H9 (cell line): ENCODE data around the gene RICTOR. TPM values are rescaled to one million over a fixed set of nuclear protein-coding genes. Genes with fewer than 3 reads are reported as not detected.

Experiments used
- DNase-seq: peaks from one replicate; pipeline ENCODE4 v3.0.0-alpha.2; 2017
- H2AFZ ChIP-seq: one replicate; pipeline ENCODE4 v1.6.1; 2013; ENCODE audit warnings: mild to moderate bottlenecking, low read length, control low read depth, moderate library complexity
- H2AK5ac ChIP-seq: 2 replicates; pipeline ENCODE4 v1.6.1; 2013; ENCODE audit warnings: low read length, control low read depth, mixed read lengths; ENCODE audit not compliant: insufficient read length
- H2BK120ac ChIP-seq: one replicate; pipeline ENCODE4 v1.6.1; 2013; ENCODE audit warnings: low read depth, mild to moderate bottlenecking, low read length, control low read depth, inconsistent platforms; ENCODE audit not compliant: poor library complexity, severe bottlenecking
- H2BK12ac ChIP-seq: 2 replicates; pipeline ENCODE4 v1.6.1; 2013; ENCODE audit warnings: low read length, control low read depth, mixed read lengths, low read depth; ENCODE audit not compliant: insufficient read length
- H2BK15ac ChIP-seq: 2 replicates; pipeline ENCODE4 v1.6.1; 2013; ENCODE audit warnings: low read depth, low read length, control low read depth
- H2BK20ac ChIP-seq: one replicate; pipeline ENCODE4 v1.6.1; 2013; ENCODE audit warnings: low read depth, mild to moderate bottlenecking, low read length, control low read depth, inconsistent platforms; ENCODE audit not compliant: poor library complexity, severe bottlenecking
- H2BK5ac ChIP-seq: 2 replicates; pipeline ENCODE4 v1.6.1; 2013; ENCODE audit warnings: low read length, control low read depth, mixed read lengths; ENCODE audit not compliant: insufficient read length
- H3K14ac ChIP-seq: 2 replicates; pipeline ENCODE4 v1.6.1; 2013; ENCODE audit warnings: low read length, control low read depth; ENCODE audit not compliant: insufficient read depth
- H3K18ac ChIP-seq: 2 replicates; pipeline ENCODE4 v1.6.1; 2013; ENCODE audit warnings: low read depth, mild to moderate bottlenecking, mixed read lengths, low read length, control low read depth; ENCODE audit not compliant: insufficient read length
- H3K23ac ChIP-seq: 2 replicates; pipeline ENCODE4 v1.6.1; 2013; ENCODE audit warnings: low read length, control low read depth, mixed read lengths, low read depth; ENCODE audit not compliant: insufficient read length
- H3K23me2 ChIP-seq: 2 replicates; pipeline ENCODE4 v1.6.1; 2013; ENCODE audit warnings: low read depth, mild to moderate bottlenecking, mixed read lengths, low read length, control low read depth; ENCODE audit not compliant: insufficient read length, poor library complexity, severe bottlenecking
- H3K27ac ChIP-seq: 2 replicates; pipeline ENCODE4 v1.5.1; 2013; ENCODE audit warnings: low read length, control low read depth, mixed read lengths, low read depth; ENCODE audit not compliant: insufficient read length
- H3K27me3 ChIP-seq: 2 replicates; pipeline ENCODE4 v1.6.1; 2013; ENCODE audit warnings: low read length, control low read depth, inconsistent platforms; ENCODE audit not compliant: insufficient read depth
- H3K4ac ChIP-seq: 2 replicates; pipeline ENCODE4 v1.6.1; 2013; ENCODE audit warnings: low read depth, mild to moderate bottlenecking, control low read depth, inconsistent platforms, low read length, moderate library complexity
- H3K4me1 ChIP-seq: 2 replicates; pipeline ENCODE4 v1.6.1; 2013; ENCODE audit warnings: low read length, control low read depth, inconsistent platforms; ENCODE audit not compliant: insufficient read depth
- H3K4me2 ChIP-seq: 2 replicates; pipeline ENCODE4 v1.6.1; 2013; ENCODE audit warnings: low read length, control low read depth, mixed read lengths; ENCODE audit not compliant: insufficient read length, insufficient read depth
- H3K56ac ChIP-seq: 2 replicates; pipeline ENCODE4 v1.6.1; 2013; ENCODE audit warnings: low read depth, mild to moderate bottlenecking, mixed read lengths, low read length, control low read depth; ENCODE audit not compliant: insufficient read length
- H3K79me1 ChIP-seq: 2 replicates; pipeline ENCODE4 v1.6.1; 2013; ENCODE audit warnings: low read depth, mild to moderate bottlenecking, moderate library complexity, low read length, control low read depth, inconsistent platforms; ENCODE audit not compliant: insufficient read depth, poor library complexity, severe bottlenecking
- H3K79me2 ChIP-seq: 2 replicates; pipeline ENCODE4 v1.6.1; 2013; ENCODE audit warnings: low read length, control low read depth, inconsistent platforms; ENCODE audit not compliant: insufficient read depth
- H3K9ac ChIP-seq: 2 replicates; pipeline ENCODE4 v1.6.1; 2013; ENCODE audit warnings: low read length, control low read depth, mixed read lengths; ENCODE audit not compliant: insufficient read length; ENCODE audit errors: extremely low read depth
- H3K9me3 ChIP-seq: one replicate; pipeline ENCODE4 v1.6.1; 2013; ENCODE audit warnings: low read depth, low read length, inconsistent platforms; ENCODE audit not compliant: control insufficient read depth
- H3T11ph ChIP-seq: one replicate; pipeline ENCODE4 v1.6.1; 2013; ENCODE audit warnings: mild to moderate bottlenecking, low read length, control low read depth, inconsistent platforms
- H4K20me1 ChIP-seq: one replicate; pipeline ENCODE4 v1.6.1; 2013; ENCODE audit not compliant: control insufficient read depth, insufficient read length, insufficient read depth
- H4K5ac ChIP-seq: 2 replicates; pipeline ENCODE4 v1.6.1; 2013; ENCODE audit warnings: low read depth, mild to moderate bottlenecking, mixed read lengths, low read length, control low read depth; ENCODE audit not compliant: insufficient read length
- H4K8ac ChIP-seq: replicated peaks from 2 replicates; pipeline ENCODE4 v1.6.1; 2013; ENCODE audit warnings: low read length, control low read depth, mixed read lengths, low read depth; ENCODE audit not compliant: insufficient read length
- H4K91ac ChIP-seq: 2 replicates; pipeline ENCODE4 v1.6.1; 2013; ENCODE audit warnings: low read depth, mild to moderate bottlenecking, moderate library complexity, mixed read lengths, low read length, control low read depth; ENCODE audit not compliant: insufficient read length
- H3K27ac Mint-ChIP-seq, 3 experiments: 2 replicates in 2 of 3; 3 replicates in 1 of 3; pipeline ENCODE4 v1.8.0; 2020 to 2021; ENCODE audit warnings: mixed read lengths in 3 of 3, mild to moderate bottlenecking in 1 of 3, moderate library complexity in 1 of 3
- H3K27me3 Mint-ChIP-seq: 2 replicates; pipeline ENCODE4 v1.8.0; 2021; ENCODE audit warnings: low read depth, mild to moderate bottlenecking, moderate library complexity, mixed read lengths
- H3K36me3 Mint-ChIP-seq, 3 experiments: 2 replicates in 2 of 3; 3 replicates in 1 of 3; pipeline ENCODE4 v1.8.0; 2020 to 2021; ENCODE audit warnings: low read depth in 3 of 3, mixed read lengths in 3 of 3; ENCODE audit not compliant: insufficient read depth in 1 of 3
- H3K4me1 Mint-ChIP-seq, 2 experiments: 2 replicates each; pipeline ENCODE4 v1.8.0; 2020; ENCODE audit warnings: mixed read lengths in 2 of 2
- H3K4me3 Mint-ChIP-seq, 2 experiments: 2 replicates in 1 of 2; 3 replicates in 1 of 2; pipeline ENCODE4 v1.8.0; 2020 to 2021; ENCODE audit warnings: mild to moderate bottlenecking in 2 of 2, mixed read lengths in 2 of 2, moderate library complexity in 1 of 2
- H3K9me3 Mint-ChIP-seq, 2 experiments: 2 replicates in 1 of 2; 3 replicates in 1 of 2; pipeline ENCODE4 v1.8.0; 2020; ENCODE audit warnings: mild to moderate bottlenecking in 2 of 2, mixed read lengths in 2 of 2, moderate library complexity in 1 of 2
- CTCF ChIP-seq: fragments of 200-600 bp; sonication (generic); conservative IDR thresholded peaks from 3 replicates; pipeline ENCODE4 v1.8.0; 2021; ENCODE audit warnings: antibody characterized with exemption, mild to moderate bottlenecking
- WGBS: extraction: QIAGEN DNeasy Blood & Tissue Kit; methylation state at CpG from one replicate; pipeline ENCODE4 v1.1.7; 2013; ENCODE audit warnings: missing lambda C conversion rate, low lambda C conversion rate, mixed read lengths; ENCODE audit not compliant: insufficient read length; ENCODE audit errors: extremely low coverage; 5-methylcytosine and 5-hydroxymethylcytosine counted together
- total RNA-seq: library from RNA; stranded (reverse); gene quantifications from 2 replicates; pipeline ENCODE4 v1.2.1, GENCODE V29; 2021

The RICTOR gene
- total RNA-seq, 1 experiment from 2014 or later = 20.9 TPM

DNA sequence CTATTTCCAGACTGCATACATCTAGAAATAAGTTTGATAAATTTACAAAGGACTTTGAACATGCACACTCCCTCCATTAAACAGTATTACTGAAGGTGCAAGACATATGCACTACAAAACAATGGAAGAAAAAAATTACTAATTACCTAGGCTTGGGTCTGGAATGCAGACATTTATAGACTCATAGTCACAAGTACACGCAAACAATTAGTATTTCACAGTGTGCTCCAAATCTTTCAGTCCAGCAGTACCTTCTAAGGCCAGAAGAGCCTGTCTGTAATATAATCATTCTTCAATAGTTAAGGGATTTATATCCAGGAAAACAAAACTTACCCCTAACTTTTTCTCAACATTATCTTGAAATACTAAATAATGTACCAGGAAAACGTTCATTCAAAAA, 11.2 kb downstream of the RICTOR start:
- Histone ChIP-seq H3T11ph (no peak overlapping the region), H4K5ac (no peak overlapping the region), H3K56ac (no peak overlapping the region), H3K23ac (no peak overlapping the region), H3K9me3 (peaks cover 16% of the 10 kb centered on the region), H3K14ac (no peak overlapping the region), H2BK5ac (no peak overlapping the region), H3K27me3 (no peaks in the 10 kb centered on the region), H3K4ac (no peak overlapping the region), H3K4me2 (no peak overlapping the region), H2BK12ac (no peak overlapping the region), H3K9ac (no peak overlapping the region), H3K23me2 (no peaks in the 10 kb centered on the region), H2AFZ (no peak overlapping the region), H3K4me1 (no peaks in the 10 kb centered on the region; the same call in 1 of the 2 replicates), H3K79me2 (peaks cover 2% of the 10 kb centered on the region; the same call in 1 of the 2 replicates), H2AK5ac (no peak overlapping the region), H4K8ac (no peak overlapping the region), H4K20me1 (no peaks in the 10 kb centered on the region), H4K91ac (no peak overlapping the region), H3K18ac (no peak overlapping the region), H3K27ac (no peak overlapping the region), H2BK120ac (no peak overlapping the region), H3K79me1 (no peaks in the 10 kb centered on the region), H2BK20ac (no peak overlapping the region), H2BK15ac (no peak overlapping the region)
- Mint-ChIP-seq H3K36me3 (peaks cover 23 to 28% (median 25%) of the 10 kb centered on the region in 3 experiments), H3K9me3 (peaks cover 15 to 24% of the 10 kb centered on the region in 2 experiments), H3K27me3 (no peaks in the 10 kb centered on the region), H3K27ac (no peak overlapping the region), H3K4me1 (peaks cover 13 to 21% of the 10 kb centered on the region in 2 experiments), H3K4me3 (no peak overlapping the region)
- no CpG with 5 or more reads among the region's 2 CpGs for WGBS
- no peak for DNase-seq
- TF ChIP-seq CTCF = no peak
